Measurements from ENCODE around the gene DGAT2L6. TPM values are rescaled to one million over a fixed set of nuclear protein-coding genes. Genes with fewer than 3 reads are reported as not detected.

DGAT2L6 gene
- total RNA-seq, 4 donors from 2014 or later, result not detected

DNA sequence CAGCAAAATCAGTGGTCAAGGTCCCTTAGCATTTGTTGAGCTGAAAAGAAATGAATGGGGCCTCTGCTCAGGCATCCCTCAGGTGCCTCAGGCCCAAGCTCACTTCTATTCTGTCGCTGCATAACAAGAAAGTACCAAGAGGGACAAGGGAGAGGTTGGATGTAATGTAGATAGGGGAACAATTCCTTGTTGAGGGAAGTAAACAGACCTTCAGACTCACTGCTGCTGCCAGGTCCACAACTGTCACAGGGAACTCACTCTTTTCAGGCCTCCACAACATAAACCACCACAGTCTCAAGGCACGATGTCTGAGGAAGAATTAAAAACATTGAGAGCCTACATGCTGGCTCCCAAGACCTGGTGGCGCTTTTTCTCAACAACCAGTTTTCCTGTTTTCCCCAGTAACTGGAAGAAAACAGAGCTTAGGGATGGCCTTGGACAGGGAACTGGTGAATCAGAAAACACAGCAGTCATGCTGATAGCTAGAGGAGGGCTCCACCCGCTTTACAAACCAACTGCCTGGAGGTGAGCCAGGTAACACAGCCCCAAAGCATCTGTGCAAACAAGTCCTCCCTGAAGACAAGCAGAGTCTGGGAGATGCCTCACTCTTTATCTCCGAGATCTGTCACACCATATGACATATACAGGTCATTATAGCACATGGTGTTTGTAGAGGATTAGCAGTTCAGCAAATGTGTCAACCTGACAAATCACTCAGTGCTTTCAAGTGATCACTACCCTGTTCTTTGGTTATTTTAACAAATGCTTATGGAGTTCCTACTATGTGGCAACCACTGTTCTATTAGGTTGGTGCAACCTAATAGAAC is 42.9 kb downstream of the DGAT2L6 start:
- no peak for DNase-seq
- Histone ChIP-seq H3K4me1 (no peaks in the 10 kb centered on the region), H3K36me3 (no peaks in the 10 kb centered on the region), H3K27me3 (no peaks in the 10 kb centered on the region), H3K9me3 (no peaks in the 10 kb centered on the region), H3K27ac (no peak overlapping the region), H3K4me3 (replicated peaks in 1 of 3) (no peak overlapping the region)
- TF ChIP-seq POLR2A (IDR thresholded peaks at IDR 0.05) (no peak), CTCF (IDR thresholded peaks at IDR 0.05) (no peak)
- intact Hi-C loops (cut with DNase I), result no loop called here
- 64 to 73% methylated on average over 5 of the region's 5 CpGs for WGBS, 2 donors

DNA sequence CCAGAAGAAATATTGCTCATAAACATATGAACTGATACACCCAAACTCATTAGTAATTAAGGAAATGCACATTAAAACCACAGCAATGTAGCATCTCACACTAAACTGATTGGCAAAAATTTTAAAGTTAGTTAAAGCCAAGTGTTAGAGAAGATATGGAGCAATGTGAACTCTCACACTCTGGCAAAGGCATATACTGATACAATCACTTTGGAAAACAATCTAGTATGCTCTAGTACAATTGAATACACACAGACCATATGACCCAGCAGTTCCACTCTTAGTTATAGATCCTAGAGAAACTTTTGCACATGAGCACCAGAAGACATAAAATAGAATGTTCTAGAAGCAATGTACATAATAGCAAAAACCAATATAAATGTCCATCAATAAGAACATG is 48.8 kb downstream of the DGAT2L6 start:
- H3K27me3 ChIP-seq, result no peaks in the 10 kb centered on the region
- DNase-seq, result no peak
- H3K4me3 ChIP-seq (replicated peaks in 1 of 3), result no peak overlapping the region
- no peaks in the 10 kb centered on the region for H3K9me3 ChIP-seq
- no peaks in the 10 kb centered on the region for H3K4me1 ChIP-seq
- intact Hi-C loops (cut with DNase I), result no loop called here
- TF ChIP-seq CTCF (IDR thresholded peaks at IDR 0.05) (no peak), POLR2A (IDR thresholded peaks at IDR 0.05) (no peak)
- H3K27ac ChIP-seq, result no peak overlapping the region
- no peaks in the 10 kb centered on the region for H3K36me3 ChIP-seq

- no peaks in the 10 kb centered on the region for H3K9me3 ChIP-seq
- no peaks in the 10 kb centered on the region for H3K27me3 ChIP-seq
- H3K4me3 ChIP-seq (replicated peaks in 1 of 3), result no peak overlapping the region
- H3K4me1 ChIP-seq, result no peaks in the 10 kb centered on the region
- H3K27ac ChIP-seq, result no peak overlapping the region
- WGBS, 2 donors, result 81 to 85% methylated on average over 2 of the region's 2 CpGs
- DNase-seq, result no peak
- H3K36me3 ChIP-seq, result no peaks in the 10 kb centered on the region
- intact Hi-C loops (cut with DNase I), result no loop called here
- TF ChIP-seq CTCF (IDR thresholded peaks at IDR 0.05) (no peak), POLR2A (IDR thresholded peaks at IDR 0.05) (no peak)
Measured at GRCh38 chrX:70226687-70227086, 49.4 kb downstream of the DGAT2L6 start.

DNA sequence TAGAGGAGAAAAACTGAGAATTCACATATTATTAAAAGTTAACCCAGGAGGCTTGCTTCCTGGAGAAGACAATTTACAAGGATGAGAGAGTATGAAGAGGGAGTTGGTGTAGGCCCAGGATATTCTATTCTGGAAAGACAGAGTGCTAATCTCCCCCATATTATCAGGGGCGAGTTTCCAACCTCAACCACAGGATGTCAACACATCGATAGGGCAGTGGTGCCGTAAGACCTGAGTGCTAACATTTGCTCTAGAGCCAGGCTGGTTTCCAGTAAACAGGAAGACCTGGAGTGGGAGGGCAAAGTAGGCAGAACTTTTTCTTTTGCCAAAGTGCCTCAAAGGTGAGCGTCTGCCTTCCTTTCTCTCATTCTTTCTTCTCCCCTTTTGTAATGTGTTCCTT is 54.4 kb downstream of the DGAT2L6 start:
- WGBS, 2 donors, result 63 to 79% methylated on average over 4 of the region's 4 CpGs
- H3K27ac ChIP-seq, result no peak overlapping the region
- intact Hi-C loops (cut with DNase I), result no loop called here
- no peaks in the 10 kb centered on the region for H3K27me3 ChIP-seq
- H3K9me3 ChIP-seq, result no peaks in the 10 kb centered on the region
- H3K36me3 ChIP-seq, result no peaks in the 10 kb centered on the region
- TF ChIP-seq CTCF (IDR thresholded peaks at IDR 0.05), result no peak
- no peak for TF ChIP-seq POLR2A (IDR thresholded peaks at IDR 0.05)
- no peaks in the 10 kb centered on the region for H3K4me1 ChIP-seq
- no peak for DNase-seq
- H3K4me3 ChIP-seq (replicated peaks in 1 of 3), result no peak overlapping the region

DNA sequence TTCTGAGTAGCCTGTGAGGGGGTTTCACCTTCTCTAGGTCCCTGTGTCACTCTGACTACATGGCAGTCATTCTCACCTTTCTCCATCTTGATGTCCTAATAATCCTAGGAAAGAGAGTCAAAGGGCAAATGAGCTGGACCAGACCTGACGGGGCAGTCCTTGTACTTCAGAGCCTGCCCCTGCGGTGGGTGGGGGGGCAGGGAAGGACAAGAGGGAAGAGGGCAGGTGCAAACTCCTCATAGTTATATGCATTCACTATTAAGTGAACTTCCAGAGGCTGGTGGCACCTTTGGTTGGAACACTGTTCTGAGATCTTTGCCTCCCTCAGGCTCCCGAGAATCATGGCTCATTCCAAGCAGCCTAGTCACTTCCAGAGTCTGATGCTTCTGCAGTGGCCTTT is 57.1 kb downstream of the DGAT2L6 start, which contains the start of gene AWAT1:
TSS of gene AWAT1 (plus strand) at position 301 of the 400 bp plus-strand sequence. CDS start at position 342, 41 bp downstream.
- H3K27ac ChIP-seq, result no peak within 1 kb of the TSS
- no peaks in the 10 kb centered on the region for H3K4me1 ChIP-seq
- no peaks in the 10 kb centered on the region for H3K27me3 ChIP-seq
- H3K9me3 ChIP-seq, result no peaks in the 10 kb centered on the region
- intact Hi-C loops (cut with DNase I), result no loop called here
- H3K4me3 ChIP-seq (replicated peaks in 1 of 3), result no peak within 1 kb of the TSS
- no peaks in the 10 kb centered on the region for H3K36me3 ChIP-seq
- WGBS, 2 donors, result 77 to 94% methylated on average over 2 of the region's 3 CpGs
- DNase-seq, result no peak
- TF ChIP-seq CTCF (IDR thresholded peaks at IDR 0.05), result no peak
- TF ChIP-seq POLR2A (IDR thresholded peaks at IDR 0.05), result no peak

Measured in thyroid gland (tissue), 4 donors.